Measurements from ENCODE around the gene TENM3.
"Not testable (repeated sequence)": the region's sequence is repeated elsewhere in the genome, so short reads cannot be mapped to it uniquely, and the experiment has no call there.

TENM3 gene

GRCh38 chr4:182243204-182243603 is at the start of gene TENM3:
TSS of gene TENM3 (plus strand) at chr4:182243402. CDS start at chr4:182324021, 80,619 bp downstream.
- H3K4me3 ChIP-seq (ENCODE audit: low read depth in 1 of 5, low read length in 5 of 5); H3K9me3 ChIP-seq (ENCODE audit: control insufficient read depth in 5 of 5, low read length in 5 of 5); H3K27me3 ChIP-seq (ENCODE audit: control insufficient read depth in 5 of 5, insufficient read depth in 4 of 5, low read length in 5 of 5); H3K9ac ChIP-seq (ENCODE audit: low read length in 5 of 5); H3K27ac ChIP-seq (ENCODE audit: low read depth, low read length); H3K36me3 ChIP-seq (ENCODE audit: control insufficient read depth in 5 of 5, insufficient read depth in 5 of 5, low read length in 5 of 5): not testable (repeated sequence)
- H3K4me1 ChIP-seq (ENCODE audit: control insufficient read depth in 5 of 5, insufficient read depth in 5 of 5, low read length in 5 of 5) = peaks cover 0 to 12% (median 5%) of the 10 kb centered on the region in 5 donors

GRCh38 chr4:182194091-182194824 is 48.9 kb upstream of the TENM3 start:
- Histone ChIP-seq H3K27ac (ENCODE audit: low read depth, low read length) (no peak overlapping the region), H3K9ac (ENCODE audit: low read length in 5 of 5) (no peak overlapping the region), H3K36me3 (ENCODE audit: control insufficient read depth in 5 of 5, insufficient read depth in 5 of 5, low read length in 5 of 5) (no peaks in the 10 kb centered on the region), H3K27me3 (ENCODE audit: control insufficient read depth in 5 of 5, insufficient read depth in 4 of 5, low read length in 5 of 5) (no peaks in the 10 kb centered on the region), H3K9me3 (ENCODE audit: control insufficient read depth in 5 of 5, low read length in 5 of 5) (no peaks in the 10 kb centered on the region), H3K4me1 (ENCODE audit: control insufficient read depth in 5 of 5, insufficient read depth in 5 of 5, low read length in 5 of 5) (peaks cover 0 to 15% (median 0%) of the 10 kb centered on the region in 5 donors), H3K4me3 (ENCODE audit: low read depth in 1 of 5, low read length in 5 of 5) (no peak overlapping the region)

GRCh38 chr4:182197611-182198010 is 45.6 kb upstream of the TENM3 start:
- Histone ChIP-seq H3K4me3 (ENCODE audit: low read depth in 1 of 5, low read length in 5 of 5) (no peak overlapping the region), H3K36me3 (ENCODE audit: control insufficient read depth in 5 of 5, insufficient read depth in 5 of 5, low read length in 5 of 5) (no peaks in the 10 kb centered on the region), H3K9me3 (ENCODE audit: control insufficient read depth in 5 of 5, low read length in 5 of 5) (no peaks in the 10 kb centered on the region), H3K4me1 (ENCODE audit: control insufficient read depth in 5 of 5, insufficient read depth in 5 of 5, low read length in 5 of 5) (peaks cover 0 to 5% (median 0%) of the 10 kb centered on the region in 5 donors), H3K9ac (ENCODE audit: low read length in 5 of 5) (no peak overlapping the region), H3K27ac (ENCODE audit: low read depth, low read length) (no peak overlapping the region), H3K27me3 (ENCODE audit: control insufficient read depth in 5 of 5, insufficient read depth in 4 of 5, low read length in 5 of 5) (no peaks in the 10 kb centered on the region)

- H3K36me3 ChIP-seq (ENCODE audit: control insufficient read depth in 5 of 5, insufficient read depth in 5 of 5, low read length in 5 of 5) = no peaks in the 10 kb centered on the region
- H3K27me3 ChIP-seq (ENCODE audit: control insufficient read depth in 5 of 5, insufficient read depth in 4 of 5, low read length in 5 of 5) = no peaks in the 10 kb centered on the region
- H3K27ac ChIP-seq (ENCODE audit: low read depth, low read length) = no peak overlapping the region
- no peak overlapping the region for H3K4me3 ChIP-seq (ENCODE audit: low read depth in 1 of 5, low read length in 5 of 5)
- H3K4me1 ChIP-seq (ENCODE audit: control insufficient read depth in 5 of 5, insufficient read depth in 5 of 5, low read length in 5 of 5) = peaks cover 0 to 3% (median under 1%) of the 10 kb centered on the region in 5 donors
- no peak overlapping the region for H3K9ac ChIP-seq (ENCODE audit: low read length in 5 of 5)
- H3K9me3 ChIP-seq (ENCODE audit: control insufficient read depth in 5 of 5, low read length in 5 of 5) = no peaks in the 10 kb centered on the region
Observed at GRCh38 chr4:182201871-182202270, 41.3 kb upstream of the TENM3 start.

GRCh38 chr4:182202650-182203049 is 40.6 kb upstream of the TENM3 start:
- Histone ChIP-seq H3K27me3 (ENCODE audit: control insufficient read depth in 5 of 5, insufficient read depth in 4 of 5, low read length in 5 of 5) (no peaks in the 10 kb centered on the region), H3K9ac (ENCODE audit: low read length in 5 of 5) (no peak overlapping the region), H3K4me3 (ENCODE audit: low read depth in 1 of 5, low read length in 5 of 5) (no peak overlapping the region), H3K36me3 (ENCODE audit: control insufficient read depth in 5 of 5, insufficient read depth in 5 of 5, low read length in 5 of 5) (no peaks in the 10 kb centered on the region), H3K4me1 (ENCODE audit: control insufficient read depth in 5 of 5, insufficient read depth in 5 of 5, low read length in 5 of 5) (peaks cover 0 to 8% (median 5%) of the 10 kb centered on the region in 5 donors), H3K9me3 (ENCODE audit: control insufficient read depth in 5 of 5, low read length in 5 of 5) (no peaks in the 10 kb centered on the region), H3K27ac (ENCODE audit: low read depth, low read length) (no peak overlapping the region)

GRCh38 chr4:182203872-182204411 is 39.3 kb upstream of the TENM3 start:
- Histone ChIP-seq H3K4me1 (ENCODE audit: control insufficient read depth in 5 of 5, insufficient read depth in 5 of 5, low read length in 5 of 5) (peaks cover 0 to 17% (median 9%) of the 10 kb centered on the region in 5 donors), H3K9ac (ENCODE audit: low read length in 5 of 5) (no peak overlapping the region), H3K36me3 (ENCODE audit: control insufficient read depth in 5 of 5, insufficient read depth in 5 of 5, low read length in 5 of 5) (no peaks in the 10 kb centered on the region), H3K27me3 (ENCODE audit: control insufficient read depth in 5 of 5, insufficient read depth in 4 of 5, low read length in 5 of 5) (no peaks in the 10 kb centered on the region), H3K27ac (ENCODE audit: low read depth, low read length) (no peak overlapping the region), H3K4me3 (ENCODE audit: low read depth in 1 of 5, low read length in 5 of 5) (no peak overlapping the region), H3K9me3 (ENCODE audit: control insufficient read depth in 5 of 5, low read length in 5 of 5) (no peaks in the 10 kb centered on the region)

- Histone ChIP-seq H3K36me3 (ENCODE audit: control insufficient read depth in 5 of 5, insufficient read depth in 5 of 5, low read length in 5 of 5) (no peaks in the 10 kb centered on the region), H3K27ac (ENCODE audit: low read depth, low read length) (no peak overlapping the region), H3K27me3 (ENCODE audit: control insufficient read depth in 5 of 5, insufficient read depth in 4 of 5, low read length in 5 of 5) (no peaks in the 10 kb centered on the region), H3K4me3 (ENCODE audit: low read depth in 1 of 5, low read length in 5 of 5) (no peak overlapping the region), H3K9me3 (ENCODE audit: control insufficient read depth in 5 of 5, low read length in 5 of 5) (no peaks in the 10 kb centered on the region), H3K4me1 (ENCODE audit: control insufficient read depth in 5 of 5, insufficient read depth in 5 of 5, low read length in 5 of 5) (peaks cover 0 to 21% (median 9%) of the 10 kb centered on the region in 5 donors), H3K9ac (ENCODE audit: low read length in 5 of 5) (no peak overlapping the region)
Observed at GRCh38 chr4:182205306-182205705, 37.9 kb upstream of the TENM3 start.

- no peak overlapping the region for H3K9ac ChIP-seq (ENCODE audit: low read length in 5 of 5)
- peaks cover 0 to 21% (median 9%) of the 10 kb centered on the region in 5 donors for H3K4me1 ChIP-seq (ENCODE audit: control insufficient read depth in 5 of 5, insufficient read depth in 5 of 5, low read length in 5 of 5)
- H3K27ac ChIP-seq (ENCODE audit: low read depth, low read length) = no peak overlapping the region
- H3K9me3 ChIP-seq (ENCODE audit: control insufficient read depth in 5 of 5, low read length in 5 of 5) = no peaks in the 10 kb centered on the region
- H3K36me3 ChIP-seq (ENCODE audit: control insufficient read depth in 5 of 5, insufficient read depth in 5 of 5, low read length in 5 of 5) = no peaks in the 10 kb centered on the region
- H3K4me3 ChIP-seq (ENCODE audit: low read depth in 1 of 5, low read length in 5 of 5) = no peak overlapping the region
- H3K27me3 ChIP-seq (ENCODE audit: control insufficient read depth in 5 of 5, insufficient read depth in 4 of 5, low read length in 5 of 5) = no peaks in the 10 kb centered on the region
Observed at GRCh38 chr4:182206266-182206665, 36.9 kb upstream of the TENM3 start.

GRCh38 chr4:182206916-182207315 is 36.3 kb upstream of the TENM3 start:
- Histone ChIP-seq H3K9ac (ENCODE audit: low read length in 5 of 5) (peak overlapping the region in 2 of 5 donors; percentile 43 to 64), H3K4me3 (ENCODE audit: low read depth in 1 of 5, low read length in 5 of 5) (no peak overlapping the region), H3K36me3 (ENCODE audit: control insufficient read depth in 5 of 5, insufficient read depth in 5 of 5, low read length in 5 of 5) (no peaks in the 10 kb centered on the region), H3K9me3 (ENCODE audit: control insufficient read depth in 5 of 5, low read length in 5 of 5) (no peaks in the 10 kb centered on the region), H3K27ac (ENCODE audit: low read depth, low read length) (peak overlapping the region; percentile 99), H3K4me1 (ENCODE audit: control insufficient read depth in 5 of 5, insufficient read depth in 5 of 5, low read length in 5 of 5) (peaks cover 0 to 21% (median 9%) of the 10 kb centered on the region in 5 donors), H3K27me3 (ENCODE audit: control insufficient read depth in 5 of 5, insufficient read depth in 4 of 5, low read length in 5 of 5) (no peaks in the 10 kb centered on the region)

GRCh38 chr4:182207830-182208396 is 35.3 kb upstream of the TENM3 start:
- H3K4me1 ChIP-seq (ENCODE audit: control insufficient read depth in 5 of 5, insufficient read depth in 5 of 5, low read length in 5 of 5) = peaks cover 0 to 27% (median 15%) of the 10 kb centered on the region in 5 donors
- no peak overlapping the region for H3K4me3 ChIP-seq (ENCODE audit: low read depth in 1 of 5, low read length in 5 of 5)
- H3K9me3 ChIP-seq (ENCODE audit: control insufficient read depth in 5 of 5, low read length in 5 of 5) = no peaks in the 10 kb centered on the region
- peak overlapping the region; percentile 99 for H3K27ac ChIP-seq (ENCODE audit: low read depth, low read length)
- H3K27me3 ChIP-seq (ENCODE audit: control insufficient read depth in 5 of 5, insufficient read depth in 4 of 5, low read length in 5 of 5) = no peaks in the 10 kb centered on the region
- no peaks in the 10 kb centered on the region for H3K36me3 ChIP-seq (ENCODE audit: control insufficient read depth in 5 of 5, insufficient read depth in 5 of 5, low read length in 5 of 5)
- H3K9ac ChIP-seq (ENCODE audit: low read length in 5 of 5) = peak overlapping the region in 3 of 5 donors; percentile 43 to 78 (median 57)
